Measurements from ENCODE around the gene SIVA1.

DNA sequence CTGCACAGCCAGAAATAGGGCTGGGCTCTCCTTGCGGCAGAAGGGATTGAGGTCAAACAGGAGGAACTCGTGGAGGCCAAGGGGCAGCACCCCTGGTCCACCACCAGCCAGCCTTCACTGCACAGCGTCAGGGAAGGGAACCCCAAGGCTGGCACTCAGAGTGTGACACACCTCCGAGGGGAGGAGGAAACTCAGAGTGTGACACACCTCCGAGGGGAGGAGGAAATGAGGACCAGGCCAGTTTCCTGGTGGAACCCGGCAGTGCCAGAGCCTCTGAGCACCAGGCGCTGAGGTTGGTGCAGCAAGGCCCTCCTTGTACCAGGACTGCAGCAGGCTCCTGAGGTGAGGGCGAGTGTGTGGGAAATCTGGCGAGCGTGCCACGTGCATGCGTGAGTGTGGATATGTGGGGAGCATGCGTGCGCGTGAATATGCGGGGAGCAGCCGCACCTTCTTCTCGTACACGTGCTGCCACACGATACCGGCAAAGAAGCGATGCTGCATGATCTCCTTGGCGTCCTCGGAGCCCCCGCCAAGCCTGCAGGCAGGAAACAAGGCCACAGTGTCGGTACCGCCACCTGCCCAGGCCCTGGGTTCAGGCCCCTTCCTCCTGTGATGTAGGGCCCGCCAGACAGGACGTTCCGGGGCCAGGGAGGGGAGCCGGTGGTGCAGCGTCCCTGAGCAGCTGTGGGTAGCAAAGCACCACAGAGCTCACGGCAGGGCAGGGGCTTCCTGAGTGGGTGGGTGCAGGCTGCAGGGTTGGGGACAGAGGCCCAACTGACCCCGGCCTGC is 19.2 kb downstream of the SIVA1 start:
- no peak for TF ChIP-seq POLR2A (IDR thresholded peaks at IDR 0.05)
- no peak for TF ChIP-seq CTCF (IDR thresholded peaks at IDR 0.05)

Measured in right lobe of liver (tissue), 4 donors.